HepG2 (cell line): ENCODE measurements around the gene ARMCX4. TPM values are rescaled to one million over a fixed set of nuclear protein-coding genes. Genes with fewer than 3 reads are reported as not detected.

Experiments used
- ATAC-seq: fragments of 200-7000 bp; cut with Tn5 transposase; 3 replicates; pipeline ENCODE4 v1.9.1; 2020; ENCODE audit warnings: mild to moderate bottlenecking, moderate library complexity
- BruUV-seq: library from RNA; stranded (reverse); fragments of 400-500 nt; replicated peaks from 2 replicates; lab custom pipeline; 2021; lab: Mats Ljungman, UMichigan
- CTCF ChIA-PET: fragments of 300-600 bp; formaldehyde crosslinking; extraction: SDS; loops from one replicate; lab custom pipeline; 2021; ENCODE audit warnings: low total read pairs, inconsistent platforms, low intra/inter-chr PET ratio; lab: Yijun Ruan, JAX
- POLR2A ChIA-PET: fragments of 350-600 bp; sonication (Branson Sonifier 250); formaldehyde crosslinking; loops from one replicate; lab custom pipeline; 2020; ENCODE audit warnings: antibody characterized with exemption, inconsistent platforms; lab: Yijun Ruan, JAX
- DNase-seq: peaks from one replicate; pipeline ENCODE4 v3.0.0-alpha.2; 2015; ENCODE audit warnings: low spot score
- FAIRE-seq: peaks from 3 replicates; lab custom pipeline; 2011; peaks lifted over from hg19 to GRCh38; lab: Jason Lieb, UNC
- H2AFZ ChIP-seq: one replicate; pipeline ENCODE4 v1.6.1; 2011; ENCODE audit warnings: low read length, inconsistent platforms
- H3K27ac ChIP-seq: fragments of 300-600 bp; 3 replicates; pipeline ENCODE4 v1.8.0; 2011; ENCODE audit warnings: mixed run types, mild to moderate bottlenecking, mixed read lengths, low read length, inconsistent platforms; ENCODE audit not compliant: insufficient read depth; ENCODE audit errors: extremely low read length
- H3K27me3 ChIP-seq, 2 experiments: fragments of 200-600 bp in 1 of 2; 2 replicates in 1 of 2; 3 replicates in 1 of 2; pipeline versions ENCODE4 v1.6.0 to v1.8.0; 2011; ENCODE audit warnings: low read length in 2 of 2, mild to moderate bottlenecking in 2 of 2, moderate library complexity in 2 of 2, inconsistent platforms in 1 of 2; ENCODE audit not compliant: insufficient read depth in 2 of 2, control insufficient read depth in 1 of 2
- H3K36me3 ChIP-seq, 2 experiments: fragments of 200-600 bp in 1 of 2; replicated peaks in 1 of 2; 2 replicates in 1 of 2; 3 replicates in 1 of 2; pipeline versions ENCODE4 v1.5.1 to v1.8.0; 2011; ENCODE audit warnings: low read length in 2 of 2, inconsistent platforms in 1 of 2; ENCODE audit not compliant: insufficient read depth in 2 of 2, control insufficient read depth in 1 of 2
- H3K4me1 ChIP-seq: 2 replicates; pipeline ENCODE4 v1.5.1; 2012; ENCODE audit warnings: low read length, inconsistent platforms; ENCODE audit not compliant: insufficient read depth
- H3K4me2 ChIP-seq: 2 replicates; pipeline ENCODE4 v1.6.0; 2011; ENCODE audit warnings: low read depth, low read length, inconsistent platforms
- H3K4me3 ChIP-seq, 3 experiments: fragments of 200-600 bp in 1 of 3; sonication (generic), shearing (Covaris generic) in 1 of 3; replicated peaks in 1 of 3; 2 replicates each; pipeline ENCODE4 v1.5.1; 2011 to 2016; ENCODE audit warnings: low read length in 3 of 3, inconsistent platforms in 2 of 3, low read depth in 2 of 3, mild to moderate bottlenecking in 2 of 3, control low read depth in 1 of 3, mixed read lengths in 1 of 3; ENCODE audit not compliant: insufficient read depth in 1 of 3
- H3K79me2 ChIP-seq: one replicate; pipeline ENCODE4 v1.6.1; 2011; ENCODE audit warnings: low read length, inconsistent platforms; ENCODE audit not compliant: insufficient read depth
- H3K9ac ChIP-seq: 2 replicates; pipeline ENCODE4 v1.6.0; 2011; ENCODE audit warnings: mild to moderate bottlenecking, low read depth, low read length, inconsistent platforms; ENCODE audit not compliant: insufficient read depth
- H3K9me3 ChIP-seq: 2 replicates; pipeline ENCODE4 v1.5.1; 2012; ENCODE audit warnings: mild to moderate bottlenecking, low read length
- H4K20me1 ChIP-seq: 2 replicates; pipeline ENCODE4 v1.6.0; 2011; ENCODE audit warnings: inconsistent platforms, mild to moderate bottlenecking, low read length, moderate library complexity; ENCODE audit not compliant: insufficient read depth
- CCDC6 ChIP-seq: sonication (generic); formaldehyde crosslinking; IDR thresholded peaks from 2 replicates; pipeline ENCODE4 v1.8.1; 2022; ENCODE audit warnings: mild to moderate bottlenecking, missing genetic modification reagents, moderate library complexity
- DMAP1 ChIP-seq: IDR thresholded peaks from 2 replicates; pipeline ENCODE4 v1.6.1; 2016
- PTBP1 ChIP-seq: fragments of 200-400 bp; formaldehyde crosslinking; IDR thresholded peaks from 2 replicates; pipeline ENCODE4 v1.6.1; 2018; ENCODE audit warnings: low read length, low read depth; ENCODE audit not compliant: poor library complexity, severe bottlenecking
- TCF7L2 ChIP-seq: IDR thresholded peaks from 2 replicates; pipeline ENCODE4 v1.6.1; 2011; ENCODE audit warnings: mild to moderate bottlenecking, low read depth, low read length, moderate library complexity
- ZNF3 ChIP-seq: IDR thresholded peaks from 2 replicates; pipeline ENCODE4 v1.7.0; 2017; ENCODE audit warnings: inconsistent platforms
- ZNF33A ChIP-seq: sonication (generic); formaldehyde crosslinking; IDR thresholded peaks from 2 replicates; pipeline ENCODE4 v1.5.1; 2020; ENCODE audit warnings: missing genetic modification reagents, mild to moderate bottlenecking, moderate library complexity, borderline replicate concordance
- ZNF44 ChIP-seq: sonication (generic); formaldehyde crosslinking; IDR thresholded peaks from 2 replicates; pipeline ENCODE4 v1.5.1; 2020; ENCODE audit warnings: mild to moderate bottlenecking, missing genetic modification reagents
- ZNF556 ChIP-seq: sonication (generic); formaldehyde crosslinking; IDR thresholded peaks from 2 replicates; pipeline ENCODE4 v1.4.0; 2020; ENCODE audit warnings: mild to moderate bottlenecking, missing genetic modification reagents, borderline replicate concordance
- ZSCAN12 ChIP-seq: sonication (generic); formaldehyde crosslinking; IDR thresholded peaks from 2 replicates; pipeline ENCODE4 v1.9.0; 2021; ENCODE audit warnings: mild to moderate bottlenecking, missing genetic modification reagents
- ZSCAN25 ChIP-seq: sonication (generic); formaldehyde crosslinking; IDR thresholded peaks from 2 replicates; pipeline ENCODE4 v1.8.0; 2022; ENCODE audit warnings: mild to moderate bottlenecking, missing genetic modification reagents
- WGBS: methylation state at CpG from one replicate; pipeline ENCODE4 v1.1.6; 2017; ENCODE audit warnings: low lambda C conversion rate; 5-methylcytosine and 5-hydroxymethylcytosine counted together
- in situ Hi-C: cut with HindIII; loops from 2 replicates; pipeline ENCODE4 v1.10.0; 2017; ENCODE audit warnings: low pct_unique_long_range_greater_than_20kb; ENCODE audit not compliant: extremely low pct_ligation_motif_present
- intact Hi-C: fragments of 100-400 bp; cut with micrococcal nuclease; formaldehyde crosslinking; loops from one replicate; pipeline ENCODE4 v1.10.0; 2022; ENCODE audit not compliant: unreplicated experiment
- polyA plus RNA-seq, 8 experiments: library from polyadenylated mRNA; depleted of rRNA in 3 of 8; stranded (reverse) in 7 of 8; unstranded in 1 of 8; fragments of >200 nt; fragmentation: Illumina TruSeq in 4 of 8; extraction: Trizol in 4 of 8; gene quantifications; 2 replicates each; pipeline versions ENCODE4 v1.2.1 to v1.2.3, GENCODE V29; 2011 to 2016; ENCODE audit warnings: low read depth in 4 of 8, missing spikeins in 1 of 8, mixed read lengths in 1 of 8; ENCODE audit not compliant: insufficient read depth in 1 of 8
- total RNA-seq, 5 experiments: library from RNA; depleted of rRNA; stranded (reverse); fragments of >200 nt; fragmentation: Illumina TruSeq; extraction: Trizol; gene quantifications; 2 replicates each; pipeline ENCODE4 v1.2.3, GENCODE V29; 2016; ENCODE audit warnings: low read depth in 1 of 5
- TF ChIP-seq, protein P1 (sequence below), 2 experiments: fragments of 450-650 bp in 1 of 2; sonication (generic) in 1 of 2; formaldehyde crosslinking; IDR thresholded peaks; 2 replicates each; pipeline versions ENCODE4 v1.5.0 to v1.8.0; 2020 to 2022; ENCODE audit warnings: mild to moderate bottlenecking in 1 of 2, missing genetic modification reagents in 1 of 2
- TF ChIP-seq, protein P2 (sequence below): sonication (generic); formaldehyde crosslinking; conservative IDR thresholded peaks from 2 replicates; pipeline ENCODE4 v1.4.0; 2020; ENCODE audit warnings: missing genetic modification reagents
- TF ChIP-seq, protein P3 (sequence below): sonication (generic); formaldehyde crosslinking; IDR thresholded peaks from 2 replicates; pipeline ENCODE4 v1.8.1; 2022; ENCODE audit warnings: mild to moderate bottlenecking, missing genetic modification reagents

The ARMCX4 gene
- total and polyA plus RNA-seq, 2 of the 13 experiments (the other 11 are each of a cell fraction or from before 2014, with no cell fraction given): not detected

DNA sequence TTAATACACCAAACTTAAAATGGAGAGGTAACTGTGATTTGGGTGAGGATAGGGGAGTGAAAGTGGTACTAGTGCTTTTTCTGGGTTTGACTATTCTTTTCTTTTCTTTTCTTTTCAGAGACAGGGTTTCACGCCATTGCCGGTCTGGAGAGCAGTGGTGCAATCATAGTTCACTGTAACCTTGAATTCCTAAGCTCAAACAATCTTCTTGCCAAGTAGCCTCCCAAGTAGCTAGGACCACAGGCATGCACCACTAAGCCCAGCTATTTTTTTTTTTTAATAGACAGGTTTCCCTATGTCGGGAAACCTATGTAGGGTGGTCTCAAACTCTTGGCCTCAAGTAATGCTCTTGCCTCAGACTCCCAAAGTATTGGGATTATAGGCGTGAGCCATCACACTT is 3.0 kb upstream of the ARMCX4 start (continued):
- TF ChIP-seq, protein P1, sequence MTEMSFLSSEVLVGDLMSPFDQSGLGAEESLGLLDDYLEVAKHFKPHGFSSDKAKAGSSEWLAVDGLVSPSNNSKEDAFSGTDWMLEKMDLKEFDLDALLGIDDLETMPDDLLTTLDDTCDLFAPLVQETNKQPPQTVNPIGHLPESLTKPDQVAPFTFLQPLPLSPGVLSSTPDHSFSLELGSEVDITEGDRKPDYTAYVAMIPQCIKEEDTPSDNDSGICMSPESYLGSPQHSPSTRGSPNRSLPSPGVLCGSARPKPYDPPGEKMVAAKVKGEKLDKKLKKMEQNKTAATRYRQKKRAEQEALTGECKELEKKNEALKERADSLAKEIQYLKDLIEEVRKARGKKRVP (CRISPR knock-in tag; IDR thresholded peaks at IDR 0.05): no peak
- no peak for TF ChIP-seq PTBP1
- no peak for TF ChIP-seq ZSCAN25 (CRISPR knock-in tag)
- TF ChIP-seq, protein P2, sequence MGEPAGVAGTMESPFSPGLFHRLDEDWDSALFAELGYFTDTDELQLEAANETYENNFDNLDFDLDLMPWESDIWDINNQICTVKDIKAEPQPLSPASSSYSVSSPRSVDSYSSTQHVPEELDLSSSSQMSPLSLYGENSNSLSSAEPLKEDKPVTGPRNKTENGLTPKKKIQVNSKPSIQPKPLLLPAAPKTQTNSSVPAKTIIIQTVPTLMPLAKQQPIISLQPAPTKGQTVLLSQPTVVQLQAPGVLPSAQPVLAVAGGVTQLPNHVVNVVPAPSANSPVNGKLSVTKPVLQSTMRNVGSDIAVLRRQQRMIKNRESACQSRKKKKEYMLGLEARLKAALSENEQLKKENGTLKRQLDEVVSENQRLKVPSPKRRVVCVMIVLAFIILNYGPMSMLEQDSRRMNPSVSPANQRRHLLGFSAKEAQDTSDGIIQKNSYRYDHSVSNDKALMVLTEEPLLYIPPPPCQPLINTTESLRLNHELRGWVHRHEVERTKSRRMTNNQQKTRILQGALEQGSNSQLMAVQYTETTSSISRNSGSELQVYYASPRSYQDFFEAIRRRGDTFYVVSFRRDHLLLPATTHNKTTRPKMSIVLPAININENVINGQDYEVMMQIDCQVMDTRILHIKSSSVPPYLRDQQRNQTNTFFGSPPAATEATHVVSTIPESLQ (CRISPR knock-in tag): no peak
- TF ChIP-seq CCDC6: no peak
- TF ChIP-seq, protein P3, sequence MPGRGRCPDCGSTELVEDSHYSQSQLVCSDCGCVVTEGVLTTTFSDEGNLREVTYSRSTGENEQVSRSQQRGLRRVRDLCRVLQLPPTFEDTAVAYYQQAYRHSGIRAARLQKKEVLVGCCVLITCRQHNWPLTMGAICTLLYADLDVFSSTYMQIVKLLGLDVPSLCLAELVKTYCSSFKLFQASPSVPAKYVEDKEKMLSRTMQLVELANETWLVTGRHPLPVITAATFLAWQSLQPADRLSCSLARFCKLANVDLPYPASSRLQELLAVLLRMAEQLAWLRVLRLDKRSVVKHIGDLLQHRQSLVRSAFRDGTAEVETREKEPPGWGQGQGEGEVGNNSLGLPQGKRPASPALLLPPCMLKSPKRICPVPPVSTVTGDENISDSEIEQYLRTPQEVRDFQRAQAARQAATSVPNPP (CRISPR knock-in tag): no peak
- TF ChIP-seq ZSCAN12 (CRISPR knock-in tag): no peak

DNA sequence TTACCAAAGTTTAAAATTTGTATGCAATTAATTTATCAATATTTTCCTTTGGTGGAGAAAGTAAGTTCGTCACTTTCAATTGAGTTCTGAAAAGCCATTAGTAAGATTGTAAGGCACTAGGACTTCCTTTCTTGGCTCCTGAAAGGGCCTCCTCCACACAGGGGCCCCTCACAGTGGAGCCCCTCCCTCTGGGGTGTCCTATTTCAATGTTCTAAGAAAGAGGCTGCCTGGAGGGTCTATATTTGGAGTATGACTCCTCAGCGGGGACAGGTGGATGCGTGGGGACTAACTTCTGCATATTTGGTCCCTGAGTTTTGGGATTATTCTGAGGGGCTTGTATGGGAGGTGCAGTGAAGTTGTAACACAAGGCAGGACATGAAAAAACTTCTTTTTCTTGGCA is 1.6 kb upstream of the ARMCX4 start:
- FAIRE-seq (no peak), ATAC-seq (no peak), DNase-seq (no peak)
- H4K20me1 ChIP-seq: no peaks in the 10 kb centered on the region
- H2AFZ ChIP-seq: no peak overlapping the region
- no peak overlapping the region for H3K4me2 ChIP-seq
- H3K27ac ChIP-seq: no peak overlapping the region
- H3K4me3 ChIP-seq: no peak overlapping the region
- H3K79me2 ChIP-seq: no peaks in the 10 kb centered on the region
- POLR2A ChIA-PET: no interaction called here
- TF ChIP-seq ZSCAN12 (CRISPR knock-in tag) (no peak), ZNF3 (CRISPR knock-in tag) (no peak), ZNF44 (CRISPR knock-in tag) (no peak), ZNF556 (CRISPR knock-in tag) (no peak), DMAP1 (CRISPR knock-in tag) (no peak), ZNF33A (CRISPR knock-in tag) (no peak), TCF7L2 (no peak)
- H3K9me3 ChIP-seq: no peaks in the 10 kb centered on the region
- in situ Hi-C loops (no loop called here), intact Hi-C loops (no loop called here)
- CTCF ChIA-PET: no interaction called here
- no TSS peak for BruUV-seq
- H3K9ac ChIP-seq: no peak overlapping the region
- no peaks in the 10 kb centered on the region for H3K27me3 ChIP-seq
- H3K36me3 ChIP-seq: no peaks in the 10 kb centered on the region
- no peaks in the 10 kb centered on the region for H3K4me1 ChIP-seq
- 0% methylated on average over 1 of the region's 3 CpGs for WGBS
